HUES64 (cell line): ENCODE data around the gene PREX1.

Experiments
- H3K27ac ChIP-seq: 2 replicates; pipeline ENCODE4 v1.7.0; 2013; ENCODE audit warnings: low read depth, low read length, inconsistent platforms
- H3K27me3 ChIP-seq: 2 replicates; pipeline ENCODE4 v1.6.1; 2013; ENCODE audit warnings: mild to moderate bottlenecking, low read length; ENCODE audit not compliant: insufficient read depth
- H3K36me3 ChIP-seq: 2 replicates; pipeline ENCODE4 v1.6.1; 2013; ENCODE audit warnings: mild to moderate bottlenecking, low read length; ENCODE audit not compliant: insufficient read depth
- H3K4me1 ChIP-seq: 2 replicates; pipeline ENCODE4 v1.6.1; 2013; ENCODE audit warnings: mild to moderate bottlenecking, low read length, moderate library complexity; ENCODE audit not compliant: insufficient read depth
- H3K4me3 ChIP-seq: 2 replicates; pipeline ENCODE4 v1.5.1; 2013; ENCODE audit warnings: mild to moderate bottlenecking, low read length, moderate library complexity
- H3K9ac ChIP-seq: 2 replicates; pipeline ENCODE4 v1.6.1; 2013; ENCODE audit warnings: mild to moderate bottlenecking, low read depth, low read length
- H3K9me3 ChIP-seq: 2 replicates; pipeline ENCODE4 v1.6.1; 2013; ENCODE audit warnings: low read depth, low read length; ENCODE audit not compliant: insufficient read depth
- WGBS: fragments of 150-250, 120-280 bp; methylation state at CpG from one replicate; pipeline ENCODE4 v1.1.7; 2013; ENCODE audit warnings: missing lambda C conversion rate; 5-methylcytosine and 5-hydroxymethylcytosine counted together

Gene PREX1

DNA sequence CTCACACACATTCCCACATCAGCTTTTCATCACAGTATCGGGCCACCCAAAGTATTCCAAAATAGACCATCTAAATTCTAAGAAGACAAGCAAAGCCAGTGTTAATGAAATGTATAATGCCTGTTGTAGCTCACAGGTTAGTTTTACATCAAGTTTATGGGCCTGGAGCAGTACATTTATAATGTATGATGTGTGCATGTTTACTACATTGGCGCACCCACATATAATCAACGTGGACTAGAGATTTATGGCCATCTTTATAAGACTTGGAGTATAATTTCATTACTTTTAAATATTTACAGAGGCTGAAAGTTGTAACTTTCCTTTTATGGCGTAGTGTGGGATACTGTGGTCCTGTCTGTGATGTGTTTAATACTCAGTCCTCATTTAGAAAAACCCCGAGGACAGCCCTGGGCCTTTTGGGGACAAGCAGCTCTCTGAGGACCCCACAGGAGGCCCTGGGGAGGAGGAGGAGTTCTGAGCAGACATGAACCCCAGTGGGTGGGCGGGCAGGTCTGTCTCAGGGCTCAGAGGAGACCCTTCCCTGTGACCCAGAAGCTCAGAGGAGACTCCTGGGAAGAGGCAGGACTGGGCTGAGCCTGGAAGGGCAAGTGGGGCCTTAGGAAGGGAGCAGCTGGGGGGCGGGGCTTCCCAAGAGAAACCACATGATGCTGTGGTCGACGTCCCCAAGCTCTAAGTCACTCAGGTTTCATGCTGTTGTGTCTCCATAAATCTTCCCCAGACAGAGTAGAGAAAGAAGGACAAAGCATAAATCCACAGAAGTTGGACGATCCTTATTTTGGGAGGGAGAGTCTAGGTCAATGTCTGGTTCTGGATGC, 232.1 kb downstream of the PREX1 start:
- Histone ChIP-seq H3K27me3 (no peaks in the 10 kb centered on the region), H3K4me1 (no peaks in the 10 kb centered on the region), H3K9ac (no peak overlapping the region), H3K36me3 (no peaks in the 10 kb centered on the region), H3K4me3 (no peak overlapping the region), H3K9me3 (no peaks in the 10 kb centered on the region), H3K27ac (no peak overlapping the region)
- WGBS: 85% methylated on average over 10 of the region's 10 CpGs

DNA sequence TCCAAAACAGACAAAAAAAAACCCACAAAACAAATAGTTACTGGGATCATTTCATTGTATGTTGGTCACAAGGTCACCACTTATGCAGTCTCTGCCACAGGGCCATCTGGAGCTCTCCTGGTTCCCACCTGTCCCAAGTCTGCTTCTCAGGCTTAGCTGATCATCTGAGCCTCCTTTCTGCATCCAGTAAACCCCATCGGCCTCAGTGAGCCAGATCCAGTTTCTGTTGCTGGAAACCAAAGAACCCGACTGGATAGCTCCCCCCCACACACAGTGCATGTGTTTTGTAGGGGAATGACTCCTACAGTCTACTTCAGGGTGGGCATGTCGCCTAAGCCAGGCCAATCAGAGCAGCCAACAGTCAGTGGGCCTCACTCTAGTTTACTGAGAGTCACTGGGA, 233.3 kb downstream of the PREX1 start:
- no peaks in the 10 kb centered on the region for H3K9me3 ChIP-seq
- no peak overlapping the region for H3K4me3 ChIP-seq
- H3K36me3 ChIP-seq: no peaks in the 10 kb centered on the region
- no peaks in the 10 kb centered on the region for H3K27me3 ChIP-seq
- H3K9ac ChIP-seq: no peak overlapping the region
- H3K4me1 ChIP-seq: no peaks in the 10 kb centered on the region
- WGBS: 86% methylated on average over 3 of the region's 3 CpGs
- H3K27ac ChIP-seq: no peak overlapping the region

DNA sequence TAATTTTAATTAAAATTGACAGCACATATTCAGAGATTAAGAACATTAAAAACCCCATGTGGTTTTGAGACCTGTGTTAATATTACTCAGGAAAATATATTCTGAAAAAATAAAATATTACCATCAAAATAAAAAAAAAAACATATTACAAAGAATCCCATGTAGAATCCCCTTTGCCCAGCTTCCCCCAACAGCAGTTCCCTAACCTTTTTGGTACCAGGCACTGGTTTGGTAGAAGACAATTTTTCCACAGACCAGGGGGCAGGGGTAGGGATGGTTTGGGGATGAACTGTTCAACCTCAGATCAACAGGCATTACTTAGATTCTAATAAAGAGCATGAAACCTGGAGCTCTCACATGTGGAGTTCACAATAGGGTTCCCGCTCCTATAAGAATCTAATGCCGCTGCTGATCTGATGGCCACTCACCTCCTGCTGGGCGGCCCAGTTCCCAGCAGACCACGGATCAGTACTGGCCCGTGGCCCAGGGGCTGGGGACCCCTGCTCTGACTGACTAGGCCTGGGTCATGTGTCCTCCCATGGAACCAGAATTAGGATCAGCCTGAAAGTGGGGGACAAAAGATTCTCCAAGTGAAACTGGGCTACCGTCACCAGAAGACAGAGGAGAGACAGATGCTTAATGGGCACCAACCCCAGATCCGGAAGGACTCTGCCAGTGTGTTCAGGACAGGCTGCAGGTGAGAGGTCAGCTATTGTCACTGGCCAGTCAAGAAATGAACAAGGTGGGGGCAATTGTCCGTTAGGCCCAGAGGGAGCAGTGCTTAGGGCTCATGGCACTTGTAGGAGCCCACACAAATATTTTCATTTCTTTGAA, 235.5 kb downstream of the PREX1 start:
- no peaks in the 10 kb centered on the region for H3K4me1 ChIP-seq
- no peaks in the 10 kb centered on the region for H3K36me3 ChIP-seq
- no peaks in the 10 kb centered on the region for H3K9me3 ChIP-seq
- WGBS: 93% methylated on average over 8 of the region's 8 CpGs
- H3K9ac ChIP-seq: no peak overlapping the region
- H3K4me3 ChIP-seq: no peak overlapping the region
- H3K27me3 ChIP-seq: no peaks in the 10 kb centered on the region
- H3K27ac ChIP-seq: no peak overlapping the region

DNA sequence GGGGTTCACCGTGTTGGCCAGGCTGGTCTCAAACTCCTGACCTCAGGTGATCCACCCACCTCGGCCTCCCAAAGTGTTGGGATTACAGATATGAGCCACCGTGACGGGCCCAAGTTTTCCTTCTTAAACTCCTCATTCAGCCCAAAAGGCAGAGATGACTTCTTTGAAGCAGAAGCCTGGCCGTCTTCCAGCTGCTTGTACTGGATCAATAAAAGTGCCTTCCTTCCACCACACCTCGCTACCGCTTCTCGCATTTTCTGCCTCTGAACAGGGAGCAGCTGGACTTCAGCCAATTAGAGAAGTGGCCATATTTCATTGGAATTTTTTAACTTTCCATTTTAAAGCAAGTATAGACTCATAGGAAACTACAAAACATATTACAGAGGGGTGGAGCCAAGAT, 241.1 kb downstream of the PREX1 start:
- Histone ChIP-seq H3K27ac (no peak overlapping the region), H3K9me3 (0 out of 2 replicates have a peak, but pooled peaks cover 2% of the 10 kb centered on the region), H3K9ac (no peak overlapping the region), H3K4me1 (peaks cover 6% of the 10 kb centered on the region; the same call in 1 of the 2 replicates), H3K27me3 (no peaks in the 10 kb centered on the region), H3K36me3 (no peaks in the 10 kb centered on the region), H3K4me3 (no peak overlapping the region)
- 95% methylated on average over 8 of the region's 8 CpGs for WGBS

DNA sequence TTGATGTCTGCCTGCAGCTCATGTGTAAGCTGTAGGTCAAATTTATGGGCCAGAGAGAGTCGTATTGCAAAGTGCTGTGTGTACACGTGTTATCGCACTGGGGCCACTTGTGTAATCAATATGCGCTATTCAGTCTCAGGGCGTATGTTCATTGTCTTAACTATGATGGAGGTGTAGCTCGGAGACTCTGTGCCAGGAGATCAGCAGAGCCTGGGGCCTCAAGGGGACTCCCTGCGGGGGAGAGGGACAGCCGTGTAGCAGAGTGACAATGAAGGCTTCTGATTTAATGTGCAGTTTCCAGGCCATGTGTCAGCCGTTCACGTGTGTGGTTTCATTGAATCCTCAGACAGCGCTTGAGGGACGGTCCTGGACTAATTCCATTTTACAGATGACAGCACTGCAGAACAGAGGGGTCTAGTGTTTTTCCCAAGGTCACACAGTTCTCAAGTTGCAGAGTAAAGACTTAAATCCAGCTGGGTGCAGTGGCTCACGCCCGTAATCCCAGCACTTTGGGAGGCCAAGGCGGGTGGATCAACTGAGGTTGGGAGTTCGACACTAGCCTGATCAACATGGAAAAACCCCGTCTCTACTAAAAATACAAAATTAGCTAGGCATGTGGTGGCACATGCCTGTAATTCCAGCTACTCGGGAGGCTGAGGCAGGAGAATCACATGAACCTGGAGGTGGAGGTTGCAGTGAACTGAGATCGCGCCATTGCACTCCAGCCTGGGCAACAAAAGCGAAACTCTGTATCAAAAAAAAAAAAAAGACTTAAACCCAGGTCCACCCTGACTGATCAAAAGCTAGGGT, 242.5 kb downstream of the PREX1 start:
- Histone ChIP-seq H3K9ac (no peak overlapping the region), H3K36me3 (no peaks in the 10 kb centered on the region), H3K9me3 (0 out of 2 replicates have a peak, but pooled peaks cover 2% of the 10 kb centered on the region), H3K27ac (no peak overlapping the region), H3K27me3 (no peaks in the 10 kb centered on the region), H3K4me1 (peaks cover 6% of the 10 kb centered on the region; the same call in 1 of the 2 replicates), H3K4me3 (no peak overlapping the region)
- 93% methylated on average over 21 of the region's 21 CpGs for WGBS

DNA sequence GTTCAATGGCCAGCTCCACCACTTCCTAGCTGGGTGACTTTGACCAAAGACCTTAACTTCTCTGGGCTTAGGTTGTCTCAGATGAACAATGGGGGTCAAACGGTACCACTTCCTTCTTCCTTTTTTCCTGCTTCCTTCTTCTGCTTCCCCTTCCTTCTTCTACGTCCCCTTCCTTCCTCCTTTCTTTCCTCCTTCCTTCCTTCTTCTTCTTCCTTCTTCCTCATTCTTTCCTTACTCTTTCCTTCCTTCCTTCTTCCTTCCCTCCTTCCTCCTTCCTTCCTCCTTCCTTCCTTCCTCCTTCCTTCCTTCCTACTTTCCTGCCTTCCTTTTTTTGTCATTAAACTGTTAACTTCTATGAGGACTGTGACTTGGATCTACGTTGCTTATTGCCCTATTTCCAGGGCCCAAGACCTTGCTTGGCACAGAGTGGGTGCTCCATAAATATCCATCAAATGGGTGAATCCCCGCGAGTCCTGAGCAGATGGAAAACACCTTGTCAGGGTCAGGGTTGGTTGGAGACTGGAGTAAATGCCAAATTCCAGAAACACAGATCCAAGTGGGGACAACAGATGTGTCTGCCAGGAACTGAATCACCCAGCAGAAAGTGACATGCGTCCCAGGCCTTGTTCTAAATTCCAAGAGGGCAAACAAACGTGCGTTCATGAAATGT, 243.3 kb downstream of the PREX1 start:
- Histone ChIP-seq H3K9me3 (0 out of 2 replicates have a peak, but pooled peaks cover 2% of the 10 kb centered on the region), H3K27ac (no peak overlapping the region), H3K4me3 (no peak overlapping the region), H3K4me1 (peaks cover 6% of the 10 kb centered on the region; the same call in 1 of the 2 replicates), H3K9ac (no peak overlapping the region), H3K27me3 (no peaks in the 10 kb centered on the region), H3K36me3 (no peaks in the 10 kb centered on the region)
- 90% methylated on average over 8 of the region's 8 CpGs for WGBS

DNA sequence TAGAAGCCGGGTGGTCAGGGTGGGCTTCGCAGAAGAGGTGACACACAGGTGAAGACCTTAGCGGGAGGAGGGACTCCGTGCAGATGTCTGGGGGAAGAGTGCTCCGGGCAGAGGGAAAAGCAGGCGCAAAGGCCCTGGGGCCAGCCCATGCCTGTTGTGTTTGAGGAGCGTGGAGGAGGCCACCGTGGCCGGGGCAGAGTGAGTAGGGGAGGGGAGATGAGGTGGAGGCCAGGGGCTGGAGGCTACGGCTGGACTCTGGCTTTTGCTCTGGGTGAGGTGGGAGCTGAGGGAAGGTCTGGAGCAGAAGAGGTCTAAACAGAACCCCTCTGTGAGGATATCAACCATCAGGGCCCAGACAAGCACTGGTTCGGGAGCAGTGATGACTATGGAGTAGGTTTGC, 244.0 kb downstream of the PREX1 start:
- H3K27ac ChIP-seq: no peak overlapping the region
- no peaks in the 10 kb centered on the region for H3K27me3 ChIP-seq
- H3K4me1 ChIP-seq: peaks cover 6% of the 10 kb centered on the region; the same call in 1 of the 2 replicates
- 0 out of 2 replicates have a peak, but pooled peaks cover 2% of the 10 kb centered on the region for H3K9me3 ChIP-seq
- H3K4me3 ChIP-seq: no peak overlapping the region
- H3K36me3 ChIP-seq: no peaks in the 10 kb centered on the region
- 80% methylated on average over 11 of the region's 11 CpGs for WGBS
- no peak overlapping the region for H3K9ac ChIP-seq

DNA sequence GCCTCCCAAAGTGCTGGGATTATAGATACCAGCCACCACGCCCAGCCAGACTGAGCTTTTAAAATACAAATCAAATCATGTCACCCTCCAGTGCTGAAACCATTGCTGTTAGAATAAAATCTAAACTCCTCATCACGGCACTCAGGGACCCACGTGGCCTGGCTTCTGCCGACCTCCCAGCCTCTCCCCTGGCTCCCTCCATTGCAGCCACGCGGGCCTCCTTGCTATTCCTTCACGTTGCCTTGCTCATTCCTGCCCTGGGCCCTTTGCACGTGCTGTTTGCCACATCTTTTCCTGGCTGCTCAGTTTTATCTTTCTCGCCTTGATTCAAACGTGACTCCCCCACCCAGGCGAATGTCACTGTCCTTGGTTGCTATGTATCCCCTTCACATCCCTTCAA, 244.6 kb downstream of the PREX1 start:
- 92% methylated on average over 11 of the region's 11 CpGs for WGBS

DNA sequence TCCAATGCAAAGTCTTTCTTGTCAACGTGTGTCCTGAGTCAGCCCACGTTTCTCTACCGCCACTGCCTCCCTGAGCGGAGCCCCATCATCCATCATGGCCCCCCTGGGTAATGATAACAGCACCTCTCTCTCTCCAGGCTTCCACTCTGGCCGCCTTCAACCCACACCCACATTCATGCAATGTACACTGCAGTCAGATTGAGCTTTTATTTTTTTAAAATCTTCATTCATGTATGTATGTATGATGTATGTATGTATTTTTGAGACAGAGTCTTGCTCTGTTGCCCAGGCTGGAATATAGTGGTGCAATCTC, 245.2 kb downstream of the PREX1 start:
- H3K27ac ChIP-seq: no peak overlapping the region
- no peaks in the 10 kb centered on the region for H3K27me3 ChIP-seq
- H3K4me1 ChIP-seq: peaks cover 6% of the 10 kb centered on the region; the same call in 1 of the 2 replicates
- no peak overlapping the region for H3K9ac ChIP-seq
- no peak overlapping the region for H3K4me3 ChIP-seq
- WGBS: 66% methylated on average over 5 of the region's 5 CpGs
- 0 out of 2 replicates have a peak, but pooled peaks cover 2% of the 10 kb centered on the region for H3K9me3 ChIP-seq
- no peaks in the 10 kb centered on the region for H3K36me3 ChIP-seq

More for the DNA sequence above, 244.6 kb downstream of the PREX1 start:
- no peak overlapping the region for H3K9ac ChIP-seq
- no peak overlapping the region for H3K4me3 ChIP-seq
- no peaks in the 10 kb centered on the region for H3K27me3 ChIP-seq
- H3K9me3 ChIP-seq: 0 out of 2 replicates have a peak, but pooled peaks cover 2% of the 10 kb centered on the region
- H3K4me1 ChIP-seq: peaks cover 6% of the 10 kb centered on the region; the same call in 1 of the 2 replicates
- no peak overlapping the region for H3K27ac ChIP-seq
- H3K36me3 ChIP-seq: no peaks in the 10 kb centered on the region

DNA sequence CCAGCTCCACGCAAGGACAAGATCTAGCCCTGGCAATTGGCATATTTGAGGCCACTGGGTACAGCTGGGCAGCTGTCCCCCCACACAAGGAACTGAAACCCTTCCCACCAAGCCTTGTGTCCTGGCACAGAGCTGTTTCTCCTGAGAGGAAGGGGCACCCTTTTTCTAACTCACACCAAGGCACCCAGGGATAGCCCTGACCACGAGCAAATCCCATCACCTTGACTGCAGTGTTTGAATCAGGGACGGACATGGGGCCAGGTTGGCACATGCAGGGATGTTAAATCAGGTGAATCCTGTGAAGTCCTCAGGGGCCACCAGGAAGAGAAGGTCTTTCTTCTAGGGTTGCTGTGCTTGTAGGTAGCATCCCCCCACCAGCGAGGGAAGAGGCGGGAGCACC, 246.6 kb downstream of the PREX1 start:
- 92% methylated on average over 5 of the region's 5 CpGs for WGBS
- Histone ChIP-seq H3K27me3 (no peaks in the 10 kb centered on the region), H3K4me1 (peaks cover 6% of the 10 kb centered on the region; the same call in 1 of the 2 replicates), H3K27ac (no peak overlapping the region), H3K36me3 (no peaks in the 10 kb centered on the region), H3K9ac (no peak overlapping the region), H3K9me3 (no peaks in the 10 kb centered on the region), H3K4me3 (no peak overlapping the region)
